ENCODE data around the gene PRKCQ.
"Not testable (repeated sequence)": the region's sequence is repeated elsewhere in the genome, so short reads cannot be mapped to it uniquely, and the experiment has no call there.

The PRKCQ gene

GRCh38 chr10:6588845-6589244 is 8.8 kb upstream of the PRKCQ start:
- DNase-seq (ENCODE audit: insufficient read length, low spot score) (no peak), FAIRE-seq (no peak)
- TF ChIP-seq POLR2A (IDR thresholded peaks at IDR 0.05; ENCODE audit: low read depth, low read length), result no peak

- no peak for TF ChIP-seq POLR2A (IDR thresholded peaks at IDR 0.05; ENCODE audit: low read depth, low read length)
Measured at GRCh38 chr10:6588082-6588481, 8.0 kb upstream of the PRKCQ start.

GRCh38 chr10:6586501-6586900 is 6.4 kb upstream of the PRKCQ start:
- no peak for TF ChIP-seq POLR2A (IDR thresholded peaks at IDR 0.05; ENCODE audit: low read depth, low read length)
- no peak for FAIRE-seq
- DNase-seq (ENCODE audit: insufficient read length, low spot score), result no peak

More at GRCh38 chr10:6588082-6588481, 8.0 kb upstream of the PRKCQ start:
- no peak for FAIRE-seq
- no peak for DNase-seq (ENCODE audit: insufficient read length, low spot score)

GRCh38 chr10:6583447-6583846 is 3.4 kb upstream of the PRKCQ start:
- no peak for TF ChIP-seq POLR2A (IDR thresholded peaks at IDR 0.05; ENCODE audit: low read depth, low read length)
- DNase-seq (ENCODE audit: insufficient read length, low spot score) (no peak), FAIRE-seq (no peak)

- not testable (repeated sequence) for FAIRE-seq
Measured at GRCh38 chr10:6582913-6583312, 2.8 kb upstream of the PRKCQ start.

GRCh38 chr10:6582298-6582697 is 2.2 kb upstream of the PRKCQ start:
- DNase-seq (ENCODE audit: insufficient read length, low spot score) (no peak), FAIRE-seq (no peak)
- no peak for TF ChIP-seq POLR2A (IDR thresholded peaks at IDR 0.05; ENCODE audit: low read depth, low read length)

More at GRCh38 chr10:6582913-6583312, 2.8 kb upstream of the PRKCQ start:
- not testable (repeated sequence) for DNase-seq (ENCODE audit: insufficient read length, low spot score)

- DNase-seq (ENCODE audit: insufficient read length, low spot score) (no peak), FAIRE-seq (no peak)
- no peak for TF ChIP-seq POLR2A (IDR thresholded peaks at IDR 0.05; ENCODE audit: low read depth, low read length)
Measured at GRCh38 chr10:6581778-6582228, 1.7 kb upstream of the PRKCQ start.

- not testable (repeated sequence) for FAIRE-seq; DNase-seq (ENCODE audit: insufficient read length, low spot score)
Measured at GRCh38 chr10:6581223-6581622, 1.1 kb upstream of the PRKCQ start.

DNA sequence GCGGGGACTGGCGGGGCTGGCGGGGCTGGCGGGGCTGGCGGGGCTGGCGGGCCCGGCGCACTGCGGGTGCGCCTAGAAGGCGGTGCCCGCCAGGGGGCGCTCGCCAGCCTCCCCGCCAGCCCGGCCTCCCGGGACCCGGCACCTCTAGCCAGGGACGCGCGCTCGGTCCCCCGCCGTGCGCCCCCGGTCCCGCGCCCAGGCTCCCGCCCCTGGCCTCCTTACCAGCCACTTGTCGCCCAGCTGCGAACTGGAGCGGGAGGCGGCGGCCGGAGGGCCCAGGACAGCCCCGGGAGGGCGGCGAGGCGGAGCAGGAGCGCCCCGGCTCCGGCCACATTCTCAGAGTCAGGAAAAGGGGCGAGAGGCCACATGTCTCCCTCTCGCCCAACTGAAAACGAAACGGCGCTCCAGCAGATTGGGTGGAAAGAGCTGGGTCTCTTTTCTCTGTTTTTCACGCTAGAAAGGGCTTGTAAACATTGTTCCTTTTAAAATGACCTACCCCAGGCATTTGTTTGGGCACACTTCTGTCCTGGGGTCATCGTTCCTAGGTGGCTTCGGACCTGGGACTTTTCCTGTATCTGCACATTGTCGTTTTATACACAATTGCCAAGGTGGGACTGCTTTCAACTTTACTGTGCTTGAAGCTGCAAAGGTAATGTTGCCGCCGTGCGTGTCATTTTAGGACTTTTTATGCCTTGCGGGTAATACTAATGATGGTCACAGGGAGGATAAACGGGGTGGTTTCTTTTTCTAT is 378 bp upstream of the PRKCQ start:
- DNase-seq (ENCODE audit: insufficient read length, low spot score) (peak; percentile 53), FAIRE-seq (no peak)
- TF ChIP-seq POLR2A (IDR thresholded peaks at IDR 0.05; ENCODE audit: low read depth, low read length), result no peak

DNA sequence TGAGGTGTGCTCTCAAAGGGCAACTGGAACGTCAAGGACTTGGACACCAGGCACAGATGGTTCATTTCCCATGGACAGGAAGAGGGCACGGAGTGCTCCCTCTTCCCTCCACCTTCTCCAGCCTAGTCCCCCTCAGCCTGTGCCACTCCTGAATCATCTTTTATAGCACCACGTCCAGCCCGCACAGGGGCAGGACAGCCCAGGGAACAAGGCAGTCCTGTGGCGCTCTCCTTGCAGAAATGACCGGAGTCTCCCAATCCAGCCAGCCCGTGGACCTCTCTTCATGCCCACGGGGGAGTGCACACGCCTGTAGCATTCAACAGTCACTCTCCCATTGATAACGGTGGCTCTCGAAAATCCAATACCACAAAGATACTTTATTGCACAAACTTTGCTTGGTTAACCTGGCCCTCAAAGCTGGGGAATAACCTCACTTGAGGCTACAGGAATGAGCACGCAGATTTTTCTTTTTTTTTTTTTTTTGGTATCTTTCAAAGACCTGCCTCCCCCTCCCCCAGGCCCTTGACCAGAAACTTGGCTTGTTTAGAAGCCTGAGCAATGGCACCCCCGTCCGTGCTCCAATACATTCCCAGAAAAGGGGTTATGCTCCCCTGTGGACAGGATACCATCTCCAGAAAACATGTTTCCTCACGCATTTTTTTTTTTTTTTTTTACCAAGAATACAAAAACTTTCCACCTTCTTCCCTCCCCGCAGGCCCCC is 733 bp downstream of the PRKCQ start:
- FAIRE-seq, result no peak
- TF ChIP-seq POLR2A (IDR thresholded peaks at IDR 0.05; ENCODE audit: low read depth, low read length), result no peak

DNA sequence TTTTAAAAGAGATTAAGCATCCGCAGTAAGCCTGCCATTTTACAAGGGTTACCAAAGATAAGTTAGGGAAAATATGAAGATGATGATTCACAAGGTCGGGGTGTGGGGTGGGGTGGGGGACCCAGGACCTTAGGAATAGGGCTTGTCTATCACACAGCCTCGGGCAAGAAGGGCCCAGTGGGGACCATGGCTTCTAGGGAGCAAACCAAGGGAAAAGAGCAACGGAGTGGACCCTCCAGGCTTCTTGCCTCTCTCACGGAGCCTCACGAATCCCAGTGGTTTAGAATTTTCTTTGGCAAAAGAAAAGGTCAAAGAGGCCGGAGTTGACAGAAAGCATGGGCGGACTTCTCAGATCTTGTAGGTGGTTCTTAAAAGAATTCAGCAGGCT is 1.3 kb downstream of the PRKCQ start:
- no peak for TF ChIP-seq POLR2A (IDR thresholded peaks at IDR 0.05; ENCODE audit: low read depth, low read length)
- DNase-seq (ENCODE audit: insufficient read length, low spot score), result no peak
- no peak for FAIRE-seq

More for the DNA sequence above, 733 bp downstream of the PRKCQ start:
- no peak for DNase-seq (ENCODE audit: insufficient read length, low spot score)

- TF ChIP-seq POLR2A (IDR thresholded peaks at IDR 0.05; ENCODE audit: low read depth, low read length), result no peak
- no peak for FAIRE-seq
- no peak for DNase-seq (ENCODE audit: insufficient read length, low spot score)
Measured at GRCh38 chr10:6578251-6578771, 1.8 kb downstream of the PRKCQ start.

GRCh38 chr10:6576326-6576725 is 3.8 kb downstream of the PRKCQ start:
- FAIRE-seq, result no peak
- DNase-seq (ENCODE audit: insufficient read length, low spot score), result no peak
- TF ChIP-seq POLR2A (IDR thresholded peaks at IDR 0.05; ENCODE audit: low read depth, low read length), result no peak

DNA sequence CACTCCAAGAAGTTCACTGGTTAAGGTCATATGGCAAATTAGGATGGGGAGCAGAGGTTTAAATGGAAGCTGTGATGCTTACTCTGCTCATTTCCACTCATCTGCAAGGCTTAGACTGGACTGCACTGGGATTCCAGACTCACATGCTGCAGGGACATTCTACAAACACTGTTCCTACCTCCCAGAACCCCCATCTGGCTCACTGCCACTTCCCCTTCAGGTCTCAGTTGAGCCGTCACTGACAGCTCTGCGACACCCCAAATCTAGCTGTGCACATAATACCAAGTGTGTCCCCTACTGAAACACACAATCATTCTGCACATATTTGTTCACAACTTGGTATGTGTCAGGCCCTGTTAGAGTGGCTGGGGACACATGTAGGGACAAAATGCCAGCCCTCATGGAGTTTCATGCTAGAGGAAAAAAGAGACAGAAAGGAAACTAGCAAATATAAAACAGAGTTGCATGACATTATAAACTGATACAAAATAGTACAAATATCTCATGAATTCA is 5.4 kb downstream of the PRKCQ start:
- FAIRE-seq (no peak), DNase-seq (ENCODE audit: insufficient read length, low spot score) (no peak)
- TF ChIP-seq POLR2A (IDR thresholded peaks at IDR 0.05; ENCODE audit: low read depth, low read length), result no peak

Data from H54 (cell line).